Measurements from ENCODE around the gene PLXNA2.

DNA sequence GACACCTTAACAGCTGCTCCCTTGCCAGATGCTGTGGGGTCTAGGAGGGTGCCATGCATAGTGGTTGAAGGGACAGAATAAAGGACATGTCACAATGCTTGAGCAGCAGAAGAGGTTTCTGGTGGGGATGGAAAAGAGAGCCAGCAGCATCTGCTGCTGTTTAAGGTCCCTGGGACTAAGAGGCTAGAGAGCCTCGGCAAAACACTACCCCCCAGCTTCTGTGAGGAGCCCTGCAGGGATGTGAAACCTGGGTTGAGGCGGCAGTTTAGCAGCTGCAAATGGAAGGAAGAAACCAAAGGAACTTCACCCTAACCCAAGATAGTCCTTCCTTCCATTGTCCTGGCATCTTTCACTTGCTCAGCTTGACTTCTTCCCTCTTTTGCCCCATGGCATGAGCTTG lies 39.4 kb downstream of the PLXNA2 start:
- TF ChIP-seq, protein P1, sequence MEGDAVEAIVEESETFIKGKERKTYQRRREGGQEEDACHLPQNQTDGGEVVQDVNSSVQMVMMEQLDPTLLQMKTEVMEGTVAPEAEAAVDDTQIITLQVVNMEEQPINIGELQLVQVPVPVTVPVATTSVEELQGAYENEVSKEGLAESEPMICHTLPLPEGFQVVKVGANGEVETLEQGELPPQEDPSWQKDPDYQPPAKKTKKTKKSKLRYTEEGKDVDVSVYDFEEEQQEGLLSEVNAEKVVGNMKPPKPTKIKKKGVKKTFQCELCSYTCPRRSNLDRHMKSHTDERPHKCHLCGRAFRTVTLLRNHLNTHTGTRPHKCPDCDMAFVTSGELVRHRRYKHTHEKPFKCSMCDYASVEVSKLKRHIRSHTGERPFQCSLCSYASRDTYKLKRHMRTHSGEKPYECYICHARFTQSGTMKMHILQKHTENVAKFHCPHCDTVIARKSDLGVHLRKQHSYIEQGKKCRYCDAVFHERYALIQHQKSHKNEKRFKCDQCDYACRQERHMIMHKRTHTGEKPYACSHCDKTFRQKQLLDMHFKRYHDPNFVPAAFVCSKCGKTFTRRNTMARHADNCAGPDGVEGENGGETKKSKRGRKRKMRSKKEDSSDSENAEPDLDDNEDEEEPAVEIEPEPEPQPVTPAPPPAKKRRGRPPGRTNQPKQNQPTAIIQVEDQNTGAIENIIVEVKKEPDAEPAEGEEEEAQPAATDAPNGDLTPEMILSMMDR (IDR thresholded peaks at IDR 0.05): peak in 3 of 12 donors; percentile 20 to 32 (median 28)
- no peak for TF ChIP-seq POLR2A (IDR thresholded peaks at IDR 0.05)
